Thoracic aorta (tissue), 2 donors: Measurements from ENCODE around the gene GADD45A. TPM values are rescaled to one million over a fixed set of nuclear protein-coding genes. Genes with fewer than 3 reads are reported as not detected.

Source experiments
- ATAC-seq: fragments of 150-250 bp; one replicate; pipeline ENCODE4 v1.8.0; 2017; ENCODE audit warnings: low read depth; ENCODE audit not compliant: insufficient number of reproducible peaks, low FRiP score
- DNase-seq: peaks from one replicate; pipeline ENCODE4 v3.0.0-alpha.2; 2020; ENCODE audit warnings: low spot score
- H3K27ac ChIP-seq, 2 donors: fragments of 200-600 bp; sonication (generic); 1 replicate in 1 of 2; 2 replicates in 1 of 2; pipeline ENCODE4 v1.5.1; 2016; ENCODE audit warnings: mild to moderate bottlenecking in 2 of 2, moderate library complexity in 2 of 2
- H3K27me3 ChIP-seq: fragments of 200-600 bp; sonication (generic); replicated peaks from 2 replicates; pipeline ENCODE4 v1.6.0; 2016; ENCODE audit warnings: mild to moderate bottlenecking; ENCODE audit not compliant: insufficient read depth
- H3K36me3 ChIP-seq: fragments of 200-600 bp; sonication (generic); one replicate; pipeline ENCODE4 v1.5.1; 2016
- H3K4me1 ChIP-seq, 2 donors: fragments of 200-600 bp; sonication (generic); 1 replicate in 1 of 2; 2 replicates in 1 of 2; pipeline versions ENCODE4 v1.5.1 to v1.6.0; 2016; ENCODE audit warnings: low read depth in 2 of 2, mild to moderate bottlenecking in 1 of 2; ENCODE audit not compliant: control insufficient read depth in 1 of 2
- H3K4me3 ChIP-seq: fragments of 200-600 bp; sonication (generic); 2 replicates; pipeline ENCODE4 v1.5.1; 2016; ENCODE audit warnings: mild to moderate bottlenecking
- H3K9me3 ChIP-seq: fragments of 200-600 bp; sonication (generic); 2 replicates; pipeline ENCODE4 v1.5.1; 2016
- CTCF ChIP-seq: fragments of 200-600 bp; sonication (generic); IDR thresholded peaks from one replicate; pipeline ENCODE4 v1.5.1; 2019; ENCODE audit warnings: antibody characterized with exemption
- total RNA-seq, 2 donors: library from RNA; depleted of rRNA; stranded (reverse); fragments of >200 nt; gene quantifications; one replicate each; pipeline versions ENCODE4 v1.1.0 to v1.2.3, GENCODE V29; 2016

GADD45A gene
- total RNA-seq, 2 donors from 2014 or later, result 227 to 262 TPM

DNA sequence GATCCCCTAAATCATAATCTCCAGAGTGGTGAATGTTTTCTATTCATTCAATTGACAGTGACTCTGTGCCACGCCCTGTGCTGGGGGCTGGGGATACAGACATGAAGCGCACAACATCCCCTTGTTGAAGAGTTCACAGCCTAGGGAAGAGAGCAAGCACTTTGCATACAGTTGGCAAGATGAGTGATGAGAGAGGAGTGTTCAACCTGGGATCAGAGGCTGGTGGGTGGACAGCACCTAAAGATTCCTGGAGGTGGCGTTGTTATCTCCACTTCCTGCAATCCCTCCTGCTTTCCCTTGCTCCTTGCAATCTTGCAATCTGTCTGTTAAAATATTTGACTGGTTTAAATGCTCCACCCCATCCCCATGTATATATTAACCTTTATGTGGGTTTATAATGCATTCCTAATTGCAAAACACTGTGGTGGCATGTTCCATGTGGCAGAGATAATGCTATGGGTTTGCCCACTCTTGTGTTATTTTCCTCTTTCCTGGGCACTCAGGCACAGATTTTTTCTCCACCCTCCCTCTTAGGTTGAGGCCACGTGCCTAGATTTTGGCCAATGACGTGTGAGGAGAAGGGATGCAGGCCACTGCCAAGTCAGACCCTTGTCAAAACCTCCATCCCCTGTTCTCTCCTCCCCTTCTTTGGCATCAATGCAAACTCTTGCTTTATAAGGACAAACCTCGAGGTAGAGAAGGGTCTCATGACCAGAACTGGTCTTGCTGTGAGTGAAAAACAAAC is 36.2 kb upstream of the GADD45A start:
- Histone ChIP-seq H3K4me3 (no peak overlapping the region), H3K4me1 (peaks cover 14 to 21% of the 10 kb centered on the region in 2 donors), H3K27ac (no peak overlapping the region), H3K27me3 (no peaks in the 10 kb centered on the region), H3K36me3 (no peaks in the 10 kb centered on the region), H3K9me3 (no peaks in the 10 kb centered on the region)
- TF ChIP-seq CTCF, result no peak
- DNase-seq, result no peak
- ATAC-seq, result no peak

DNA sequence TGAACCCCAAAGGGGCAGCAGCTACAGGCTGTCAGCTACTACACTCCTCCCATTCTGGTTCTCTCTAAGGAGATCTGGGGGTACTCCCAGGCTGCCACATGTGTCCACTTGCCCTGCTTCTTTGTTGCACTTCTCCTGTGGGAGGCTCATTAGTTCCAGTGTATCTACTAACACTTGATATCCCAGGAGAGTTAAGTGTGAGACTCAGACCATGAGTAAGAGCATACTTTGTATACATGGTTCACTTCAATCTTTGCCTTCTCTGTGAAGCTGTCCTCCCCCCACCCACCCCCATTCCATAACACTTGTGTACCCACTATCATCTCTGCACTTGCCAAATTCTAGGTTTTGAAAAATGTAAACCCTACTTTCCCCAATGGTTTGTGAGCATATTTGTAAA is 34.9 kb upstream of the GADD45A start:
- Histone ChIP-seq H3K27me3 (no peaks in the 10 kb centered on the region), H3K27ac (no peak overlapping the region), H3K36me3 (no peaks in the 10 kb centered on the region), H3K9me3 (no peaks in the 10 kb centered on the region), H3K4me1 (peaks cover 14 to 21% of the 10 kb centered on the region in 2 donors), H3K4me3 (no peak overlapping the region)
- no peak for ATAC-seq
- TF ChIP-seq CTCF, result no peak
- DNase-seq, result no peak

GRCh38 chr1:67651031-67651430 is 34.0 kb upstream of the GADD45A start:
- no peak overlapping the region for H3K27ac ChIP-seq
- peaks cover 14 to 18% of the 10 kb centered on the region in 2 donors for H3K4me1 ChIP-seq
- no peak overlapping the region for H3K4me3 ChIP-seq
- TF ChIP-seq CTCF, result no peak
- DNase-seq (no peak), ATAC-seq (no peak)
- no peaks in the 10 kb centered on the region for H3K36me3 ChIP-seq
- no peaks in the 10 kb centered on the region for H3K27me3 ChIP-seq
- H3K9me3 ChIP-seq, result no peaks in the 10 kb centered on the region

DNA sequence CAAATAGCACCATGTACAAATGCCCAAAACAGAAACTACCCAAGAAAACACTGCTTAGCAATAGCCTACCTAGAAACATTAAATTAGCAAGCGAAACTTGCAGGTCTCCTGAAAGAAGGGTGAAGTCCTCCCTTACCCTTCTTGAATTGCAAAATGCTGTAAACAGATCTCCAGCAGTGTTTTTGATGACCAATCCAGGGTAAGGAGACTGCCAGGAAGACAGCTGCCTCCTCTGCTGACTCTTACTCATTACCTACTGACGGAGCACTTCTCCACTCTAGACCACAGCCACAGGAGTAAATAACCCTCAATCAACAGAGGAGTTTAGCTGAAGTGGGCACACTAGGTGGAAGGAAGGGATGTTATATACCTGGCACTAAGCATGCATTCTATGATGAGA is 32.2 kb upstream of the GADD45A start:
- H3K36me3 ChIP-seq, result no peaks in the 10 kb centered on the region
- peaks cover 0 to under 1% of the 10 kb centered on the region in 2 donors for H3K4me1 ChIP-seq
- no peak for DNase-seq
- H3K4me3 ChIP-seq, result no peak overlapping the region
- H3K9me3 ChIP-seq, result no peaks in the 10 kb centered on the region
- H3K27me3 ChIP-seq, result no peaks in the 10 kb centered on the region
- no peak for ATAC-seq
- H3K27ac ChIP-seq, result no peak overlapping the region
- no peak for TF ChIP-seq CTCF

DNA sequence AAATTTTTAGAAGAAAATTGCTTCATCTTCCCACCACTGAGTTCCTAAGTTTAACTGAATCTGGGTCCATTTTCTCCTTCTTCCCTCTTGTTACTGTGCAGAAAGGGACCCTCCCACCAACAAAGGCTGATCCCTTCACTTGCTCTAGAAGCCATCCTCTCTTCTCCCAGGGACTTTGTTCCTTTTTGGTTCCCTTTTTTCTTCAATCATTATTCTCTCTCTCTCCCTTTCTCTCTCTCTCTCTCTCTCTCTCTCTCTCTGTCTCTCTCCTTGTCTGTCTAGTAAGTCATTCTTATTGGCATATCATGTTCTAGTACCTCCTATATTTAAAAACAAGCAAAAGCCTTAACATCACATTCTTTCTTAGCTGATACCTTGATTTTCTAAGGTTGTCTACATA is 31.7 kb upstream of the GADD45A start:
- H3K27ac ChIP-seq, result no peak overlapping the region
- H3K4me1 ChIP-seq, result no peaks in the 10 kb centered on the region
- H3K4me3 ChIP-seq, result no peak overlapping the region
- H3K27me3 ChIP-seq, result no peaks in the 10 kb centered on the region
- ATAC-seq (no peak), DNase-seq (no peak)
- H3K36me3 ChIP-seq, result no peaks in the 10 kb centered on the region
- TF ChIP-seq CTCF, result no peak
- H3K9me3 ChIP-seq, result no peaks in the 10 kb centered on the region
